Neural progenitor cell (in vitro differentiated cells): ENCODE measurements around the gene SNX8.

Experiments
- CTCF ChIP-seq: fragments of 200-600 bp; sonication (generic); IDR thresholded peaks from 2 replicates; pipeline ENCODE4 v1.5.1; 2017; ENCODE audit warnings: antibody characterized with exemption, mild to moderate bottlenecking
- EZH2 ChIP-seq: fragments of 200-600 bp; sonication (generic); IDR thresholded peaks from 2 replicates; pipeline ENCODE4 v1.6.1; 2017; ENCODE audit warnings: antibody characterized with exemption, mild to moderate bottlenecking, moderate library complexity
- EZH2phosphoT487 ChIP-seq: fragments of 200-600 bp; sonication (generic); IDR thresholded peaks from 2 replicates; pipeline ENCODE4 v1.6.1; 2017; ENCODE audit warnings: antibody characterized with exemption

GRCh38 chr7:2228921-2229320 lies 85.3 kb downstream of the SNX8 start:
- TF ChIP-seq CTCF = no peak
- no peak for TF ChIP-seq EZH2phosphoT487
- TF ChIP-seq EZH2 = no peak
